ENCODE data around the gene IGFBP1. TPM values are rescaled to one million over a fixed set of nuclear protein-coding genes. Genes with fewer than 3 reads are reported as not detected.

The IGFBP1 gene
- total and polyA plus RNA-seq, 9 of the 15 experiments (the other 6 are each of a cell fraction or from before 2014, with no cell fraction given), result not detected

DNA sequence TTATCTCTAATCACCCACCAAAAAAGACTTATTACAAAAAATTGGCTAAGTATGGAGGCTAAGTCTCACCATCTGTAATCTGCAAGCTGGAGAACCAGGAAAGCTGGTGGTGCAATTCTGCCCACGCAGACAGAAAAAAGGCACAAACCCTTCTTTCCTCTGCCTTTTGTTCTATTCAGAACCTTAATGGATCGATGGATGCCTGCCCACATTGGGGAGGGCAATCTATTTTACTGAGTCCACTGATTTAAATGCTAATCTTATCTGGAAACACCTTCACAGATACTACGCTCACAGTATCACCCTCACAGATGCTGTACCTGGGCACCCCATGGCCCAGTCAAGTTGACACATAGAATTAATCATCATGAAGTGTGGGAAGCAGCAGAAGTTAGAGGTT is 22.6 kb downstream of the IGFBP1 start:
- in situ Hi-C loops (cut with MboI) (no loop called here), intact Hi-C loops (cut with micrococcal nuclease) (no loop called here)
- no peaks in the 10 kb centered on the region for H4K20me1 ChIP-seq (replicated peaks; ENCODE audit: control insufficient read depth, insufficient read depth, low read length)
- TF ChIP-seq ETV6 (IDR thresholded peaks at IDR 0.05; ENCODE audit: borderline replicate concordance in 1 of 2, low read depth in 2 of 2, low read length in 1 of 2) (no peak), ETV6 (CRISPR knock-in tag; IDR thresholded peaks at IDR 0.05; ENCODE audit: borderline replicate concordance) (no peak), FOXK2 (conservative IDR thresholded peaks at IDR 0.05 in 1 of 2, IDR thresholded peaks at IDR 0.05 in 1 of 2; ENCODE audit: low read depth in 2 of 2) (no peak), MAFF (IDR thresholded peaks at IDR 0.05; ENCODE audit: low read length) (no peak), KAT2B (IDR thresholded peaks at IDR 0.05; ENCODE audit: low read depth, low read length) (no peak), U2AF2 (optimal IDR thresholded peaks at IDR 0.05; ENCODE audit: low read depth, low read length) (no peak)
- TF ChIP-seq, protein P1, sequence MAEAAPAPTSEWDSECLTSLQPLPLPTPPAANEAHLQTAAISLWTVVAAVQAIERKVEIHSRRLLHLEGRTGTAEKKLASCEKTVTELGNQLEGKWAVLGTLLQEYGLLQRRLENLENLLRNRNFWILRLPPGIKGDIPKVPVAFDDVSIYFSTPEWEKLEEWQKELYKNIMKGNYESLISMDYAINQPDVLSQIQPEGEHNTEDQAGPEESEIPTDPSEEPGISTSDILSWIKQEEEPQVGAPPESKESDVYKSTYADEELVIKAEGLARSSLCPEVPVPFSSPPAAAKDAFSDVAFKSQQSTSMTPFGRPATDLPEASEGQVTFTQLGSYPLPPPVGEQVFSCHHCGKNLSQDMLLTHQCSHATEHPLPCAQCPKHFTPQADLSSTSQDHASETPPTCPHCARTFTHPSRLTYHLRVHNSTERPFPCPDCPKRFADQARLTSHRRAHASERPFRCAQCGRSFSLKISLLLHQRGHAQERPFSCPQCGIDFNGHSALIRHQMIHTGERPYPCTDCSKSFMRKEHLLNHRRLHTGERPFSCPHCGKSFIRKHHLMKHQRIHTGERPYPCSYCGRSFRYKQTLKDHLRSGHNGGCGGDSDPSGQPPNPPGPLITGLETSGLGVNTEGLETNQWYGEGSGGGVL (CRISPR knock-in tag; IDR thresholded peaks at IDR 0.05), result no peak
- TF ChIP-seq, protein P2, sequence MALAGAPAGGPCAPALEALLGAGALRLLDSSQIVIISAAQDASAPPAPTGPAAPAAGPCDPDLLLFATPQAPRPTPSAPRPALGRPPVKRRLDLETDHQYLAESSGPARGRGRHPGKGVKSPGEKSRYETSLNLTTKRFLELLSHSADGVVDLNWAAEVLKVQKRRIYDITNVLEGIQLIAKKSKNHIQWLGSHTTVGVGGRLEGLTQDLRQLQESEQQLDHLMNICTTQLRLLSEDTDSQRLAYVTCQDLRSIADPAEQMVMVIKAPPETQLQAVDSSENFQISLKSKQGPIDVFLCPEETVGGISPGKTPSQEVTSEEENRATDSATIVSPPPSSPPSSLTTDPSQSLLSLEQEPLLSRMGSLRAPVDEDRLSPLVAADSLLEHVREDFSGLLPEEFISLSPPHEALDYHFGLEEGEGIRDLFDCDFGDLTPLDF (CRISPR knock-in tag; IDR thresholded peaks at IDR 0.05), result no peak

More for the DNA sequence above, 22.6 kb downstream of the IGFBP1 start:
- no peaks in the 10 kb centered on the region for H3K27me3 ChIP-seq (ENCODE audit: control insufficient read depth in 2 of 2, insufficient read depth in 2 of 2, low read length in 2 of 2)
- H3K9ac ChIP-seq (ENCODE audit: insufficient read depth in 1 of 2, low read depth in 2 of 2, low read length in 2 of 2), result no peak overlapping the region
- no TSS peak for BruUV-seq (replicated peaks)
- no peaks in the 10 kb centered on the region for H3K9me3 ChIP-seq (replicated peaks; ENCODE audit: control insufficient read depth, insufficient read depth, low read depth, low read length)
- 0% methylated on average over 3 of the region's 3 CpGs for WGBS (ENCODE audit: insufficient coverage, low coverage, missing lambda C conversion rate)
- no peak for FAIRE-seq
- H3K79me2 ChIP-seq (ENCODE audit: control insufficient read depth, insufficient read depth, low read length), result no peaks in the 10 kb centered on the region
- no peaks in the 10 kb centered on the region for H3K4me1 ChIP-seq (replicated peaks in 1 of 2; ENCODE audit: control insufficient read depth in 2 of 2, insufficient read depth in 2 of 2, low read length in 2 of 2)
- no peak overlapping the region for H3K4me3 ChIP-seq
- ChIA-PET POLR2A (no interaction called here), CTCF (ENCODE audit: low intra/inter-chr PET ratio) (no interaction called here)
- no peak overlapping the region for H3K4me2 ChIP-seq (ENCODE audit: insufficient read depth, low read length)
- H3K9me1 ChIP-seq (ENCODE audit: control insufficient read depth, insufficient read depth, low read length), result no peaks in the 10 kb centered on the region
- no peak for DNase-seq (ENCODE audit: extremely low read depth in 1 of 4, low spot score in 3 of 4)
- H3K36me3 ChIP-seq (ENCODE audit: control insufficient read depth, insufficient read depth, low read length), result no peaks in the 10 kb centered on the region
- ATAC-seq, result no peak
- no peak overlapping the region for H2AFZ ChIP-seq (ENCODE audit: low read depth, low read length)
- no peak overlapping the region for H3K27ac ChIP-seq (ENCODE audit: extremely low read depth, low read depth, low read length)

Data from K562 (cell line).